NCI-H2107 (cell line): ENCODE measurements around the gene TSPAN18.

Experiments used
- DNase-seq: peaks from one replicate; lab custom pipeline; 2025; lab: John Stamatoyannopoulos, UW

TSPAN18 gene

DNA sequence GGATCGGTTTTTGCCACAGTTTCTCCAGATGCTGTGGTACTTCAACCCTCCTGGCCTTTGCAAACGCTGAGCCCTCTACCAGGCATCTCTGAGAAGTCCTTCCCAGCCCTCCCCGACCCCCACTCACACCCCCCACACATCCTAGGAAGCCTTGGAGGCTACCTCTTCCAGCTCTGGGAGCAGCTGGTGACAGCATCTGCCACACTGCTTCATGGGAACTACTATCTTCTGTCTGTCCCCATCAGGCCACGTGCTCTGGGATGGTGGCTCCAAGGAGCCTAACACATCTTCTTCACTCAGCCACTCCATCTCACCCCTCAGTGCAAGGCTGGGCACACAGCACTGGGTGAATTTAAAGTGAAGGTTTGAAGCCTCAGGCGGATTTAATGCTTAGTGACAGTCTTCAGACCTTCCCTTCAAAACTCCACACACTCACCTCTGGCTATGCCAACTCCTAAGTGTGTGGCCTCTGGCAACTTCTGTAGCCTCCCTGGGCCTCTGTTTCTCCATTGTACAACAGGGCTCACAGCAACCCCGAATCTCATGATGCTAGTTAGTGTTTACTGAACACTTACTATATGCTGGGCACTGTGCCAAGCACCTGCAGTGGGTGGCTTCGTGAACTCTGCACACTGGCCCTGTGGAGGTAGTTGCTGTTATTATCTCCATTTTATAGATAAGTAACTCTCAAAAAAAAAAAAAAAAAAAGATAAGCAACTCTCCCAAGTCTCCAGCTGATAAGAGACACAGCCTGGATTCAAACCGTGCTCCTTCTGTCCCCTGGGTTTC lies 231.2 kb downstream of the TSPAN18 start:
- DNase-seq: no peak

DNA sequence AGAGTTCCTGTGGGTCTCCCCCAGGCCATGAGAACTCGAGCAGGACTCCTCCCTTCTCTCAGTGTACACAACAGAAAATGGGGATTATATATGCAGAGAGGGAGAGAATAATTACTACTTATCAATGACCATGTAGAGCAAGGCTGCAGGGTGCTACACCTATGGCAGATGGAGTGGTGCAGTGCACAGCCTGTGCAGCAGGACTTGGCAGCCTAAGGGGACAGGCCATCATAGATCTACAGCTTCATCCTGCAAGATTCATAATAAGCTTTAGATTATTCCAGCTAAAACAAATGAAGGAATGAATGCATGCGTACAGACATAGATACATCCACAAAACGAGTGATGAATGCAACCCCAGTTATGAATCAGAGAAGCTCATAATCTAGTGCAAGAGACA lies 232.3 kb downstream of the TSPAN18 start:
- DNase-seq: no peak

- no peak for DNase-seq
Observed at GRCh38 chr11:44960200-44960845, 233.6 kb downstream of the TSPAN18 start.

GRCh38 chr11:44962464-44962863 lies 235.7 kb downstream of the TSPAN18 start:
- no peak for DNase-seq

GRCh38 chr11:44963136-44963535 lies 236.4 kb downstream of the TSPAN18 start:
- DNase-seq: no peak

- no peak for DNase-seq
Observed at GRCh38 chr11:44963948-44964347, 237.2 kb downstream of the TSPAN18 start.

DNA sequence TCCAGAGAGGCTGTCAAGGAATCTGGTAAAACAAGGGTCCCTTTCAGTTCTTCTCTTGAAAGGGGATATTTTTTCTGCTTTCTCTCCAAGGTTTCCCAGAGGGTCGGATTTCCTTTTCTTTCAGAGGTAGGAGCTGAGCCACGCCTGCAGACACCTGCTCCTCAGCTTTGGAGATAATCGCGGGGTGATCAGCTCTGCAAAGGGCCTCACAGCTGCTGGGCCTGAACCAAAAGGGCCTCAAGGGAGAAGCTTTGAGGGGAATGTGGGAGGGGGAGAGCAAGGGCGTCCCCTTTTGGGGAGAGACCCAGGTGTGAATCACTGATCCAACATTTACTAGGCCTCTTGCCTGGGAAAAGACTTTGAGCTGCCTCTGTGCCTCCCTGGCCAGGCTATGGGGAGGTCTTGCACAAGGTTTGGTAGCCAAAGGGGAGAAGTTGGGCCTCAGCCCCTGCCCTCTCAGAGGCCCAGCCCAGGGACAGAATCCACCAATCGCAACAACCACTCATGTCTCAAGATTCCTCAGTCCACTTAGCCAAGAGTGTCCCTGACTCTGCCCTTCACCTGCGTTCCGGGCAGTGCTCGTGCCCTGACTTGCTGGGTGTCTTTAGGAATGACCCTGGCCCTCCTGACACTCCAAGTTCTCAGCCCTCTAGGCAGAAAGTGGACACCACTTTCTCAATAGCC lies 237.9 kb downstream of the TSPAN18 start:
- peak; percentile 55 for DNase-seq

DNA sequence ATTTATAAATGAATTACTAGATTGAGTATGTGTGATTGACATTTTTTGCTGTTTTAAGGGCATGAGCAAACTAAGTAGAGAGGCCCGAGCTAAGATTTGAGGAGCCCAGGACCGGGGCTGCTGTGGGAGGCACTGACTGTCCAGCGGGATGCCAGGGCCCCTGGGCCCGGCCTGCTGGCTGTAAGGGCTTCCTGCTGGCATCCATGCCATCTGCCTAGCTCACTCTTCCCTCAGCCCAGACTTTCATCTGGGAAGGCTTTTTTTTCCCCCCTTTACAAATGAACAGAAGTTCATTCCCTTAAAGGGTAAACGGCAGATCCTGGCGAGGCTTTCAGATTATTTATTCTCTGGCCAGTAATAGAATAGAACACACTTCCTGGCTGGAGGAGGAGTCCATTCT lies 239.9 kb downstream of the TSPAN18 start:
- no peak for DNase-seq

DNA sequence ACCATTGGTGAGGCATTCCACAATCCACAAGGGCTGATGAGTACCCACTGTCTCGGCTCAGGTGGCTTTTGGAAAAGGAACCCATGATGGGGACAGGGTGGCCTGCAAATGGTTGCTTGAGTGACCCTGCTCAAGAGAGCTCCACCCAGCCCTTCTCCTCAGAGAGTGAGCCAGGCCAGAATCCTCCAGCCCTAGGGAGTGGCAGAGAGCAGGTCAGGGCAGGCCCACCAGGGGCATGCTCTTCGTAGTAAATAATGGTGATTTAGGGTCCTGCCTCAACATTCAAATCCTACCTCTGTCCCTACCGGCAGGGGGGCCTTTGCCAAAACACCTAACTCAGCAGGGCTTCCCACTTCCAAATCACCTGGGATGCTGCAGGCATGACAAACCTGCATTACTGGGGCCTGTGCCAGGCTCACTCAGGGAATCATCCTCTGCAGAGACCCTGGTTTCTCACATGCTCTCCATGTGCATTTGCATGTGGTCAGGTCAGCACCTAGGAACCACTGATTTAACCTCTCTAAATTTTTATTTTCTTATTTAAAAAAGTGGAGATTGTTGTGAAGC lies 241.3 kb downstream of the TSPAN18 start:
- DNase-seq: no peak

- no peak for DNase-seq
Observed at GRCh38 chr11:44968510-44968909, 241.7 kb downstream of the TSPAN18 start.

GRCh38 chr11:44969651-44970252 lies 243.0 kb downstream of the TSPAN18 start:
- no peak for DNase-seq

GRCh38 chr11:44970293-44970692 lies 243.5 kb downstream of the TSPAN18 start:
- no peak for DNase-seq

GRCh38 chr11:44971185-44971584 lies 244.4 kb downstream of the TSPAN18 start:
- DNase-seq: no peak

DNA sequence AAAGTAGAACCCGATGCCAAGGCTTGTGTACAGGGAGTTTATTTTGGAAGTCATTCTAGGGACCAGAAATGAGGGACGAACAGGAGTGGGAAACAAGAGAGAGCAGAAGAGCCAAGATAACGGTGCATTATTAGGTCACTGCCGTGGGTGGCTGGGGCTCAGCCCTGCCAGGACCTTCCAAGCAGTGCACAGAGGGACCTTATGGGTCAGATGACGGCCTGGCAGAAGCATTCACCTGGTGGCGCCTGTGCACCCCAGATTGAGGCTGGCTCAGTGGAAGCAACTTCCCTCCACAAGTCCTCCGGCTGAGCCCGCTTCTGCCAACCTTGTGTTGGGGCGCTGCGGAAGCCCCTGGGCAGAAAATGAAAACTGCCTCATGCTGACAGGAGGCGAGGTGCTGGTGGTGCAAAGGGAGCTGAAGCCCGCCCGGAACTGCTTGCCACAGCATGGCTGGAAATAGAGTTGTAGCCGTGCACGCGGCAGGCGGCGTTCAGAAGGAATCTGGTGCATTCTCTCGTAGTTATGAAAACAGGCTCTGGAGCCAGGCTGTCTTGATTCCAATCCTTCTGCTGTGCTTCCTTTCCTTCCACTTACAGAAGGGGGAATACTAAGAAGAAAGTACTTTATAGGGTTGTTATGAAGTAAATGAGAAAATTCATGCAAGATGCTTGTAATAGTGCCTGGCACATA lies 246.1 kb downstream of the TSPAN18 start:
- no peak for DNase-seq

- no peak for DNase-seq
Observed at GRCh38 chr11:44973632-44974401, 247.1 kb downstream of the TSPAN18 start.

- no peak for DNase-seq
Observed at GRCh38 chr11:44974402-44975000, 247.7 kb downstream of the TSPAN18 start.

DNA sequence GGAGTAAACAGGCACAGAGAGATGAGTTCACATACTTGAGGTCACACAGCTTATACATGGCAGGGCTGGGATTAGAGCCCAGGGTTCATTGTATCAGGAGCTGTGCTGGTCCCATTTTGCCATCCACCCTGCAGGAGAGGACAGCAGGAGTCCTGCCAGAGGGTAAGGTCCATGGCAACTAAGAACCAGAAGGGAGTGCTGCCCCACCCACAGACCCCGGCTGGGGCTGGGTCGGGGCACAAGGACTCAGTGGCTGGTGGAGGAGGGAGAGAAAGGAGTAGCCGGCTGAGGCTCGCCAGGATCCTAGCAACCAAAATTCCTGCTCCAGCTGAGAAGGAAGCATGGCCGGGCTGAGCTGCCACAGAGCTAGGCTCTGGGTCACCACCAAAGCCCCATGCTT lies 249.8 kb downstream of the TSPAN18 start:
- no peak for DNase-seq

DNA sequence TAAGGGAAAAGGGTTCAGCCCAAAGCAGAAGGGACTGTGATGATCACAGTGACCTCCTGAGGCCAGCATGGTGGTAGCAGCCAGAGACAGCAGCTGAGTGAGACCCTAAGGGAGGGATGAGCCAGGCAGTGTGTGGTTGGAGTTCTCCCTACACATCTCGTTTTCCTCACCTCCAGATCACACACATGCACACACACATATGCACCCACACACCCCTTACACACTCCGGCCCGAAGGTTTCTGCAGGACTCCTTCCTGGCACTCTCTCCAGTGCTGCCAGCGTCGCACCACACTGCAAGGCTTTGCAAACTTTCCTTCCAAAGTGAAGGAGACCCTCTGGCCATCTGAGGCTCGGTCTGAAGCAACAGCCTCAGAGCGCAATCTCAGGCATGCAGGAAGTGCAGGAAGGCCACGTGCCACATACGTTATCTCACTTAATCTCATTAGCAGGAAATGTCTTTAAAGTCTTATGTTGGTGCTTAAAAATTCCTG lies 250.8 kb downstream of the TSPAN18 start:
- no peak for DNase-seq

- no peak for DNase-seq
Observed at GRCh38 chr11:44978274-44978960, 251.7 kb downstream of the TSPAN18 start.

GRCh38 chr11:44978961-44979331 lies 252.2 kb downstream of the TSPAN18 start:
- no peak for DNase-seq
